GM21723 (cell line): ENCODE measurements around the gene YIPF4.
"Not testable (repeated sequence)": the region's sequence is repeated elsewhere in the genome, so short reads cannot be mapped to it uniquely, and the experiment has no call there.

Experiments
- ATAC-seq: cut with Tn5 transposase; IDR thresholded peaks from one replicate; pipeline ENCODE4 v1.9.1; 2021; ENCODE audit warnings: mild to moderate bottlenecking, moderate library complexity; ENCODE audit not compliant: unreplicated experiment

The YIPF4 gene

GRCh38 chr2:32364290-32364689 is 86.6 kb downstream of the YIPF4 start:
- ATAC-seq = not testable (repeated sequence)

GRCh38 chr2:32365679-32366078 is 88.0 kb downstream of the YIPF4 start:
- ATAC-seq = not testable (repeated sequence)
